HG03095 (cell line): ENCODE results near the gene PLAAT2.

Source experiments
- ATAC-seq: cut with Tn5 transposase; IDR thresholded peaks from one replicate; pipeline ENCODE4 v1.9.1; 2021; ENCODE audit warnings: moderate library complexity; ENCODE audit not compliant: unreplicated experiment

PLAAT2 gene

GRCh38 chr11:63521896-63522295 lies 41.3 kb downstream of the PLAAT2 start:
- ATAC-seq: no peak

DNA sequence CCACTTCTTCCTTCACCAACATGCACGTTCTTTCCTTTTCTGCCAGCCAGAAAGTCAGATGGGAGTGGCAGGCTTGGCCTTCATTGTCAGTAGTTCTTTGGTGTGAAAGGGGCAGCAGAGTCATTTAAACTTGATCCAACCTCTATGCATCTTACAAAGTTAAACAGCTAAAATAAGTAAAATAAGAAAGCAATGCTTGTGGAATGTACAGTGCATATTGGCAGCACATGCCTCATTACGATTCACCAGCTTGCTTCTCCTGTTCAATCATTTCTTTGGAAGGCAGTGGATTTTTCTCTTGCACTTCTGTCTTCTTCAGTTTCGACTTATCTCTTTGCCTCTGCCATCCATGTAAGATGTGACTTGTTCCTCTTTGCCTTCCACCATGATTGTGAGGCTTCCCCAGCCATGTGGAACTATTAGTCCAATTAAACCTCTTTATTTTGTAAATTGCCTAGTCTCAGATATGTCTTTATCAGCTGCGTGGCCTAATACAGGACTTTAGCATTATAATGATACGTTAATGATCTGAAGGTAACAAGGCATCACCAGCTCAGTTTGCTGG lies 42.5 kb downstream of the PLAAT2 start:
- ATAC-seq: no peak

GRCh38 chr11:63518548-63518947 lies 44.6 kb downstream of the PLAAT2 start:
- no peak for ATAC-seq

- no peak for ATAC-seq
Observed at GRCh38 chr11:63517156-63517555, 46.0 kb downstream of the PLAAT2 start.

GRCh38 chr11:63516109-63516508 lies 47.1 kb downstream of the PLAAT2 start:
- no peak for ATAC-seq

DNA sequence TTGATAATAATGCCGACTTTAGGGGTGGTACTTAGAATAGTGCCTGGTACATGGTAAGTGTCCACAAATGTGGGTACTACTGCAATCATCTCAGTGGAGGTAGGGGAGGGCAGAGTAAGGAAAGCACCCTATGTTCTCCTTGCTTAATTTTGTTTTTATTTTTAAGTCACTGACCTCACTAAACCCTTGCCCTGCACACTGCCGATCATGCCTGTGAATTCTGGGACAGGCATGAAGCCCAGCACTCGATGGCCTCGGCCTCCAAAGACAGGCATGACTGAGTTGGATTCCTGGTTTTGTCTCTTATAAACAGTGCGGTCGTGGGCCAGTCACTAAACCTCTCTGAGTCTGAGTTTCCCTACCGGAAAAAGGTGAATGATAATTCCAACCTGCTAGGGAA lies 50.4 kb downstream of the PLAAT2 start:
- no peak for ATAC-seq

GRCh38 chr11:63511048-63511748 lies 52.0 kb downstream of the PLAAT2 start:
- no peak for ATAC-seq

DNA sequence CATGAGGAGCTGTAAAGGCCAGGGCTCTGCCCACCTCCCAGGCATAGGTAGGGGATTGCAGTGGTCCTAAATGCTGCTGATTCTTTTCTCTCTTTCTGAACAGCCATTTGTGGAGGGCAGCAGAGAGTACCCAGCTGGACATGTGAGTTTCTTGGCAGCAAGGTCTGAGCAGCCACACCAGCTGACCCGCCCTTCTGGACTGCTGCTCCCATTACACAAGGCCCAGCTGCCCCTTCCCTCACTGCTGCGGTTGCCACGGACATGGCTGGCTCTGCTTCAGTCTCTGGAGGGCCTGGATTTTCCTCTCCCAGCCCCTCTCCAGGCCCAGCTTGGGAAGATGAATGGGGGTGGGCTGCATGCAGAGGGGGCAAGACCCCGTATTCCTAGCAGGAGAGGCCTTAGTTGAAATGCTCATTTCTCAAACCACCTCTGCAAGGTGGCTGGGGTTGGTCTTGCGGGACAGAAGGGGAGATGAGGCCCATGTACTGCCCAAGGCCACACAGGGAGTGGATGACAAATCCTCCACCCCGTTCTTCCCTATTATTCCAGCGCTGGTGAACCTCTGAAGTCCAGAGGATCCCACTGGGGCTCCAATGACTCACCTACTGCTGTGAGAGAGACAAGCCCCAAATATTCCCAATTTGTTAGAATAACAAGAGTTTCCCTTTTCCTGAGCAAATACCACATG lies 52.7 kb downstream of the PLAAT2 start:
- no peak for ATAC-seq

DNA sequence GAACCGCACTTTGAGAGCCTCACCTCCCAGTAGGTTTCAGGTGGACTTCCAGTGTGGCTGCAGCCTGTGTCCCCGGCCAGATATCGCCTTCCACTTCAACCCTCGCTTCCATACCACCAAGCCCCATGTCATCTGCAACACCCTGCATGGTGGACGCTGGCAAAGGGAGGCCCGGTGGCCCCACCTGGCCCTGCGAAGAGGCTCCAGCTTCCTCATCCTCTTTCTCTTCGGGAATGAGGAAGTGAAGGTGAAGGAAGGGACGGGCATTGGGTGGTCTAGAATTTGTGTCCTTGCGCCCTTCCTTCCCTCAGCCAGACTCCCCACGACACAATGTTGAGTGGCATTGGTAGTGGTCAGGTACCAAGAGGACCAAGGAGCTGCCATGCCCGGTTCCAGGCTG lies 54.4 kb downstream of the PLAAT2 start:
- ATAC-seq: no peak

- no peak for ATAC-seq
Observed at GRCh38 chr11:63508009-63508408, 55.2 kb downstream of the PLAAT2 start.

DNA sequence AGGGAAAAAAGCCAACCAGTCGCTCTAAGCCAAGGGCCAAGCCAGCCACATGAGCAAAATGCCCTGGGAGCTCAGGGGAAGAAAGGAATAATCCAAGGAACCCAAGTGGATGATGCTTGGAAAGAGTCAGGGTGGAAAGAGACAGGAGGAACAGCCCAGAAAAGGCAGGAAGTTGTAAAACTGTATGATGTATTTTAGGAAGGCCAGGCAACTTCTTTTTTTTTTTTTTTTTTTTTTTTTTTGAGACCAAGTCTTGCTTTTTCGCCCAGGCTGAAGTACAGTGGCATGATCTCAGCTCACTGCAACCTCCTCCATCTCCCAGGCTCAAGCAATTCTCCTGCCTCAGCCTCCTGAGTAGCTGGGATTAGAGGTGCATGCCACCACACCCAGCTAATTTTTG lies 55.7 kb downstream of the PLAAT2 start:
- no peak for ATAC-seq

- ATAC-seq: no peak
Observed at GRCh38 chr11:63506876-63507275, 56.3 kb downstream of the PLAAT2 start.

DNA sequence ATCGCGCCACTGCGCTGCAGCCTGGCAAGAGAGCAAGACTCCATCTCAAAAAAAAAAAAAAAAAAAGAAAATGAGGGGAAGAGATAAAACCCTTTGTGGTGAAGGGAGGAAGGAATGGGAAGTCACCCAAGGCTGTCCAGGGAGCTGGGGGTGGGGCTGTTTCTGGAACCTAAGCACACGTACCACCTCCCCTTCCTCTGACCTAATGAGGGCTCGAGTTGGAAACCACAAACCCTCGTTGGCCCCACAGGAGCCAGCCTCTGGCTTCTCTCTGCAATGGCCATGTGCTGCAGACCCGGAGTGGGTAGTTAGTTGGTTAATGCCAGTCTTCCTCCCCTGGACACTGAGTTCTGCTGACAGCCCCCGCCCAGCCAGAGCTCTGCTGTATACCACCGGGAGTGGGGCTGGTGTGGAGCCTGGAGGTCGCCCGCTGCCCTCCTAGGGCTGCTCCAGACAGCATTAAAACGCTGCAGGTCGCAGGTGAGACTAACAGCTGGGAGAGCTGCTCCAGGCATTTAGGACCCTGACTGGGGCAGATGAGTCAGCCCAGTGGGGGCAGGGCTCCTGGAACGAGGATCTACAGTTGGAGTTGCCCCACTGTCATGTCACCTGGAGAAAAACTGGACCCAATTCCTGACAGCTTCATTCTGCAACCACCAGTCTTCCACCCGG lies 57.2 kb downstream of the PLAAT2 start, which contains the start of gene LGALS12:
LGALS12 (plus strand) TSS at position 228 of the 672 bp plus-strand sequence; CDS start at position 603, 375 bp downstream.
- ATAC-seq: no peak

GRCh38 chr11:63504933-63505586 lies 58.1 kb downstream of the PLAAT2 start:
- no peak for ATAC-seq

GRCh38 chr11:63504054-63504453 lies 59.1 kb downstream of the PLAAT2 start:
- ATAC-seq: no peak

GRCh38 chr11:63503492-63503891 lies 59.7 kb downstream of the PLAAT2 start:
- no peak for ATAC-seq
